Fibroblast of pulmonary artery (primary cell): Measurements from ENCODE around the gene NDUFV3.
"Not testable (repeated sequence)": the region's sequence is repeated elsewhere in the genome, so short reads cannot be mapped to it uniquely, and the experiment has no call there.

Experiments
- DNase-seq: peaks from one replicate; pipeline ENCODE4 v3.0.0-alpha.2; 2010; ENCODE audit warnings: low read depth
- H3K4me3 ChIP-seq: replicated peaks from 2 replicates; pipeline ENCODE4 v1.5.1; 2011; ENCODE audit warnings: low read depth, mild to moderate bottlenecking, control low read depth, low read length, moderate library complexity
- TF ChIP-seq, protein P1 (sequence below): IDR thresholded peaks from 2 replicates; pipeline ENCODE4 v1.5.1; 2011; ENCODE audit warnings: mild to moderate bottlenecking, control low read depth, low read length, inconsistent platforms; ENCODE audit errors: missing control alignments

The NDUFV3 gene

DNA sequence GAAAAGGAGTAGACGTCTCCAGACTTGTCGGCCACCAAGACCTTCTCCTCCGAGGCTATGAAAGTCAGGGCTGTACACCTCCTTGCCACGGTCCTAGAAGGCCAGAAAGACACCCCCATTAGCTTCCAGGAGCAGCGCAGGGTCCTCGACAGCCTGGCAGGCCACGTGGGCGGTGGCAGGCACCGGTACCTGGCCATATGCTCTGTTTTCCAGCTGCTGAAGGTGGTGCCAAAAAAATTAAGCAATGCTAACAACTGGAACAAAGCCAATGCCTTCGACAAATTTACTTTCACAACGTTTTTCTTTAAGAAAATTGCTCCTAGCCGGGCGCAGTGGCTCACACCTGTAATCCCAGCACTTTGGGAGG is 29.6 kb upstream of the NDUFV3 start:
- TF ChIP-seq, protein P1, sequence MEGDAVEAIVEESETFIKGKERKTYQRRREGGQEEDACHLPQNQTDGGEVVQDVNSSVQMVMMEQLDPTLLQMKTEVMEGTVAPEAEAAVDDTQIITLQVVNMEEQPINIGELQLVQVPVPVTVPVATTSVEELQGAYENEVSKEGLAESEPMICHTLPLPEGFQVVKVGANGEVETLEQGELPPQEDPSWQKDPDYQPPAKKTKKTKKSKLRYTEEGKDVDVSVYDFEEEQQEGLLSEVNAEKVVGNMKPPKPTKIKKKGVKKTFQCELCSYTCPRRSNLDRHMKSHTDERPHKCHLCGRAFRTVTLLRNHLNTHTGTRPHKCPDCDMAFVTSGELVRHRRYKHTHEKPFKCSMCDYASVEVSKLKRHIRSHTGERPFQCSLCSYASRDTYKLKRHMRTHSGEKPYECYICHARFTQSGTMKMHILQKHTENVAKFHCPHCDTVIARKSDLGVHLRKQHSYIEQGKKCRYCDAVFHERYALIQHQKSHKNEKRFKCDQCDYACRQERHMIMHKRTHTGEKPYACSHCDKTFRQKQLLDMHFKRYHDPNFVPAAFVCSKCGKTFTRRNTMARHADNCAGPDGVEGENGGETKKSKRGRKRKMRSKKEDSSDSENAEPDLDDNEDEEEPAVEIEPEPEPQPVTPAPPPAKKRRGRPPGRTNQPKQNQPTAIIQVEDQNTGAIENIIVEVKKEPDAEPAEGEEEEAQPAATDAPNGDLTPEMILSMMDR = no peak
- no peak overlapping the region for H3K4me3 ChIP-seq
- DNase-seq = peak; percentile 13

DNA sequence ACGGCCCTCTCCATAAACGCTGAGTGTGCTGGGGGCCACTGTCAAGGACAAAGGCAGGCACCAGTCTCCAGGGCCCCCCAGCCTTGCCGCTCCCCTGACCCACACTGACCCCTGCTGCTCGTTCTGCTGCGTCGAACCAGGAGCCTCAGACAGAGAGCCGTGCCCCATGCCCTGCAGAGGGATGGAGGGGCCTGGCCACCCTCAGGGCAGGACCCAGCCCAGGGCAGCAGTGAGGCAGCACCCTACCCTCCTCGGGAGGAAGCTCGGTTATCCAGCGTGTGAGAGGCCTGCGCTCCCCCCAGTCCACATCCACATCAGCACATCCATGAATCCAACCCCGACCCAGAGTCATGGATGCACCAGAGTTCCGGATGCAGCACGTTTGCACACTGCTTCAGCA is 28.8 kb upstream of the NDUFV3 start:
- TF ChIP-seq, protein P1 = no peak
- H3K4me3 ChIP-seq = no peak overlapping the region
- no peak for DNase-seq

DNA sequence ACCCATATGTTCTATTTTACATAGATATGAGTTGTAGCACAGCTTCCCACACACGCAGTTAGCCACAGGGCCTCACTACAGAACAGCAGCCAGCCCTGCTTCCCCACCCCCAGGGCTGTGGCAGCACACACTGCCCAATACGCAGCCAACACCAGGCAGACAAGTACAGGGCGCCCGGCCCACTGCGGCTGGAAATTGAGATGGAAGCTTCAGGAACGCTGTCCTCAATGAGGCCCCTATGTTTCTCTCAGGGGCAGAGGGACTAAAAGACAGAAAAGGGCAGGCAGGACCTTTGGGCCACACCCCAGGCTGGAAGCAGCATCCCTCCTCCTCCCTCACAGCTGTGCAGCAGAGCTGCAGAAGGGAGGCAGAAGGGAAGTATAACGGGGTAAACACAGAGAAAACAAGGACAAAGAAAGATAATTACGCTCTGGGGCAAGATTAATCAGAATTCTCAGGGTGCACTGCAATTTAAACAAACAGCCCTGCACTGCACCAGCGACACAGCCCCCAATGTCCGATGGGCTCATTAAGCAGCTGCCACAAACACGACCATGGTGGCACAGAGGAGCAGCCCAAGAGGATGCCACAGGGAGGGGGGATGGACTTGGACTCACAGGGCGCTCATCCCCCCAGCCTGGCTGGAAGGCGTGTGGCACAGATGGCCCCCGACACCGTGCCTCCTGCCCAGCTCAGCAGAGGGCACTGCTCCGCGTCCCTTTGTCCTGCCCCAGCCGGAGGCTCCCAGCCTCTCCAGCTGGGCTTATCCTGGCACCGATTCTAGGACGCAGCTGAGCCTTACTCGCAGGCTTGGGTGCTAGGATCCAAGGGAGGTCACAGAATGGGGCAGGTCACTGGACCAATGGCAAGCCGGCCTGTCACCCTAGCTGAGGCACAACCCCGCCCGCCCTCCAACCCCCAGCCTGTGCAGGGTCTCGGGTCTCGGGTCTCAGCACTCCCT is 28.0 kb upstream of the NDUFV3 start:
- no peak overlapping the region for H3K4me3 ChIP-seq
- peak; percentile 10 for DNase-seq
- TF ChIP-seq, protein P1 = no peak

DNA sequence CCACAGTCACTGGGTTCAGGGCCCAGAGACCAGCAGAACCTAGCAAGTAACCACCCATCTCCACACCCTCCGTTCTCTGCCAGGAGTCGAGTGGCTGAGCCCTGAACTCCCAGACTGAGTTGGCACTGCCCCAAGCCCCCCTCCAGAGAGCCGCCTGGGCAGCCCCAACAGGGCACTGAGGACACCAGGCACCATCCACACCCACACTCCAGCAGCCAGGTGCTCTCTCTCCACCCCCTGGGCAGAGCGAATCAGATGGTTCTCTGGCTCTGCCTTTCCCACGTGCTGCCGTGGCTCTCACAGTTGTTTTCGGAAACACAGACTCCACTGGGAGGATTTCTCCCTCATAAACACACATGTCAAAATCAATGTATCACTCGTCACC is 27.3 kb upstream of the NDUFV3 start:
- TF ChIP-seq, protein P1 = no peak
- DNase-seq = no peak
- H3K4me3 ChIP-seq = no peak overlapping the region

DNA sequence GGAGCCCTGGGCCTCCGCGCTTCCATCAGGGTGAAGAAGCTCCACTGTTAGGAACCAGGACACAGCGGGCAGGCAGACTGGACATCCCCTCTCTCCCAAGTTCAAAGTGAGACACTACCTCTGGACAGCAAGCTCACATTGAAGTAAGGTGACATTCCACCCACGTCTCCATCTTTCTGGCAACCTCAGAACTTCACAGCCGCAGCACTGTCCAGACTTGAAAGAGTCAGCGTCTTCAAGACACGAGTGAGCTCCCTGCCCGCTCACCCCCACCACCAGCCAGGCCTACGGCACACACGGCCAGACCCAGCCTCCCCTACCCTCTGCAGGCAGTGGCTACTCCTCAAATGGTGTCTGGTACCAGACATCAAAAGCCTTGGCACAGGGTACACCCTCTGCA is 24.9 kb upstream of the NDUFV3 start:
- H3K4me3 ChIP-seq = no peak overlapping the region
- TF ChIP-seq, protein P1 = no peak

DNA sequence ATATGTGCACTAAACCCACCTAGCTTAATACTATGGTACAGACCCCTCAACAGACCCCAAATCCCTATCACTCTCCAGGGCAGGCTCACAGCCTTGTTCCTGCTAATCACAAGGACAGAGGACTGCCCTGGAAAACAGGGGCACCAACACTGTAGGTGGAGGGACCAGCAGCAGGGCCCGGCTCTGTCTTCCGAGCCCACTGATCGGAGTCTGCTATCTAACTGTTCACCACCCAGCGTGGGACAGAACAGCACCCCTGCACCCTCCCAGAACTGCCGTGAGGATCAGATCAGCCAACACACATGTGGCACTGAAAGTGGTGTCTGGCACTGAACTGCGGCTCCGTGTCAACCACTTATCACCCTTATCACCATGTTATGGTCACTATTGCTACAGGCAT is 20.0 kb upstream of the NDUFV3 start:
- no peak for DNase-seq
- H3K4me3 ChIP-seq = no peak overlapping the region
- TF ChIP-seq, protein P1 = no peak

More for the DNA sequence above, 24.9 kb upstream of the NDUFV3 start:
- DNase-seq = no peak

DNA sequence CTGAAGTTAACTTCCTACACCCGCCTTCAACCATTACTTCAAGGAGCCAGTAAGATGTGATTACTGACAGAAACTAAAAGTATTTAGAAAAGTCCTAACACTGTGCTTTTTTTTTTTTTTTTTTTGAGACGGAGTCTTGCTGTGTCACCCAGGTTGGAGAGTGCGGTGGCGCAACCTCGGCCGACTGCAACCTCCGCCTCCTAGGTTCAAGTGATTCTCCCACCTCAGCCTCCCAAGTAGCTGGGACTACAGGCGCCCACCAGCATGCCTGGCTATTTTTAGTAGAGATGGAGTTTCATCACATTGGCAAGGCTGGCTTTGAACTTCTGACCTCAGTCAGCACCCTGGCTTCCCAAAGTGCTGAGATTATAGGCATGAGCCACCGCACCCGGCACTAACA is 17.3 kb upstream of the NDUFV3 start:
- not testable (repeated sequence) for H3K4me3 ChIP-seq, DNase-seq
